ENCODE data around the gene DENND2D. TPM values are rescaled to one million over a fixed set of nuclear protein-coding genes. Genes with fewer than 3 reads are reported as not detected.
"Not testable (repeated sequence)": the region's sequence is repeated elsewhere in the genome, so short reads cannot be mapped to it uniquely, and the experiment has no call there.

Gene DENND2D
- total RNA-seq, 1 donor from 2014 or later: 4.4 TPM

DNA sequence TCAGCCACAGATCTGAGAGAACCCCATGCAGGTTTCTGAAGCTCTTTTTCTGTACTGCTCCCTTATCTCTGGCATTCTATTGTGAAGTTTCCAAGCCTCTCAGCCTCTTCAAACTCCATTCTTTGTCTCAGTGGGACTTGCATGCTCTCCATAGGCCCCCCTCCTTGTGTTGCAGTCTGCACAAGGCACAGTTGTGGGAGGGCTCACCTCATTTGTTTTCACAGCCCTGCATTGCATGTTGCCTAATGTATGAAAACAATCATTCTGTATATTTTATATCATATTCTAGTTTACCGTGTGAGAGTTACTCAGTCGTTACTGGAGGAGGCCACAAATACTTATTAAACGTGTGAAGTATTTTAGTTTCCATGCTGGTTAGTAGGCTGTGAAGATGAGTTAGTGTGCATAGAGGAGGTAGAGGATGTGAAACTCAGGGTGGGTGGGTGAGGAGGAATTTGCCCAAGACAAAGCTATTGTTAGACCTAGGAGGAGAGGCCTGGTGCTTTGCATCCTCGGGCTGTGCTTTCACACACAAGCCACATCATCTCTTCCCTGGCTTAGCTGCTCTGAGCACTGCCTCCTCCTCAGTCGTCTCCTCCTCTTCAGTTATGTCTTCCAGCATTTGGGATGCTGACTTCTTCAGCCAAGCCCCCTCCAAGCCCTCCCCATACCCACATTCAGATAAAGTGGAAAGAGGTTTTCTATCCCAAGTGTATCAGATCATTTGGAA lies 19.3 kb upstream of the DENND2D start:
- H3K36me3 ChIP-seq: no peaks in the 10 kb centered on the region
- intact Hi-C loops (cut with DNase I): loop anchor here (10.0 kb wide), 1 partner anchor 555 kb away; no protein-coding TSS in a partner anchor
- no peaks in the 10 kb centered on the region for H3K9me3 ChIP-seq
- TF ChIP-seq, protein P1, sequence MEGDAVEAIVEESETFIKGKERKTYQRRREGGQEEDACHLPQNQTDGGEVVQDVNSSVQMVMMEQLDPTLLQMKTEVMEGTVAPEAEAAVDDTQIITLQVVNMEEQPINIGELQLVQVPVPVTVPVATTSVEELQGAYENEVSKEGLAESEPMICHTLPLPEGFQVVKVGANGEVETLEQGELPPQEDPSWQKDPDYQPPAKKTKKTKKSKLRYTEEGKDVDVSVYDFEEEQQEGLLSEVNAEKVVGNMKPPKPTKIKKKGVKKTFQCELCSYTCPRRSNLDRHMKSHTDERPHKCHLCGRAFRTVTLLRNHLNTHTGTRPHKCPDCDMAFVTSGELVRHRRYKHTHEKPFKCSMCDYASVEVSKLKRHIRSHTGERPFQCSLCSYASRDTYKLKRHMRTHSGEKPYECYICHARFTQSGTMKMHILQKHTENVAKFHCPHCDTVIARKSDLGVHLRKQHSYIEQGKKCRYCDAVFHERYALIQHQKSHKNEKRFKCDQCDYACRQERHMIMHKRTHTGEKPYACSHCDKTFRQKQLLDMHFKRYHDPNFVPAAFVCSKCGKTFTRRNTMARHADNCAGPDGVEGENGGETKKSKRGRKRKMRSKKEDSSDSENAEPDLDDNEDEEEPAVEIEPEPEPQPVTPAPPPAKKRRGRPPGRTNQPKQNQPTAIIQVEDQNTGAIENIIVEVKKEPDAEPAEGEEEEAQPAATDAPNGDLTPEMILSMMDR (IDR thresholded peaks at IDR 0.05): no peak
- H3K4me1 ChIP-seq: peaks cover 0 to 4% of the 10 kb centered on the region in 2 donors
- DNase-seq (ENCODE audit: low spot score in 2 of 2): no peak
- no peaks in the 10 kb centered on the region for H3K27me3 ChIP-seq
- H3K4me3 ChIP-seq: no peak overlapping the region
- H3K27ac ChIP-seq: no peak overlapping the region

DNA sequence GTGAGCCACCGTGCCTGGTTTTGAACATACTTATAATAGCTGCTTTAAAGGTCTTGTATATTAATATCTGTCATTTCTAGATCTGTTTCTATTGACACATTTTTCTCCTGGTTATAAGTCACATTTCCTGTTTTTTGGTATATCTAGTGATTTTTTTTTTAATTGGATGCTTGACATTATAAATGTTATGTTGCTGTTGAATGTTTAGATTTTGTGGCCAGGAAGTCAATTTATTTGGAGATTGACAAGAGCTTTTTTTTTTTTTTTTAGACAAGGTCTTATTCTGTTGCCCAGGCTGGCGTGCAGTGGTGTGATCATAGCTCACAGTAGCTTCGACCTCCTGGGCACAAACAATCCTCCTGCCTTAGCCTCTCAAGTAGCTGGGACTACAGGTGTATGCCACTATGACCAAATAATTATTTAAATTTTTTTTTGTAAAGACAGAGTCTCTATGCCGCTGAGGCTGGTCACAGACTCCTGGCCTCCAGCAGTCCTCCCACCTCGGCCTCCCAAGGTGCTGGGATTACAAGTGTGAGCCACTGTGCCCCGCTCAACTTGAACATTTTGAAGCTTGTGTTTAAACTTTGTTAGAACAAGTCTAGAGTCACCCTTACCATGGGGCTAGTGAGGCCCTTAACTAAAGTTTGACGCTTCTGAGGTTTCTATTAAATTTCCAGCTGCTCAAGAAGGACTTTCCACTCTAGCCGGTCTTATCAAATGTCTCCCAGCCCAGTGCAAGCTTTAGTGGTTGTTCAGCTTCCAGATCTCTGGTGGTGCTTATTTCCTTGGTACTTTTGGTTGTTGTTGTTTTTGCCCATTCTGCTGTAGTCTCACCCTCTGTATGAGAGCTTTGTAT lies 18.5 kb upstream of the DENND2D start:
- H3K27me3 ChIP-seq: no peaks in the 10 kb centered on the region
- TF ChIP-seq, protein P1 (IDR thresholded peaks at IDR 0.05): no peak
- H3K4me1 ChIP-seq: peaks cover 0 to 4% of the 10 kb centered on the region in 2 donors
- H3K27ac ChIP-seq: no peak overlapping the region
- DNase-seq (ENCODE audit: low spot score in 2 of 2): no peak
- intact Hi-C loops (cut with DNase I): no loop called here
- H3K9me3 ChIP-seq: no peaks in the 10 kb centered on the region
- no peaks in the 10 kb centered on the region for H3K36me3 ChIP-seq
- H3K4me3 ChIP-seq: no peak overlapping the region

DNA sequence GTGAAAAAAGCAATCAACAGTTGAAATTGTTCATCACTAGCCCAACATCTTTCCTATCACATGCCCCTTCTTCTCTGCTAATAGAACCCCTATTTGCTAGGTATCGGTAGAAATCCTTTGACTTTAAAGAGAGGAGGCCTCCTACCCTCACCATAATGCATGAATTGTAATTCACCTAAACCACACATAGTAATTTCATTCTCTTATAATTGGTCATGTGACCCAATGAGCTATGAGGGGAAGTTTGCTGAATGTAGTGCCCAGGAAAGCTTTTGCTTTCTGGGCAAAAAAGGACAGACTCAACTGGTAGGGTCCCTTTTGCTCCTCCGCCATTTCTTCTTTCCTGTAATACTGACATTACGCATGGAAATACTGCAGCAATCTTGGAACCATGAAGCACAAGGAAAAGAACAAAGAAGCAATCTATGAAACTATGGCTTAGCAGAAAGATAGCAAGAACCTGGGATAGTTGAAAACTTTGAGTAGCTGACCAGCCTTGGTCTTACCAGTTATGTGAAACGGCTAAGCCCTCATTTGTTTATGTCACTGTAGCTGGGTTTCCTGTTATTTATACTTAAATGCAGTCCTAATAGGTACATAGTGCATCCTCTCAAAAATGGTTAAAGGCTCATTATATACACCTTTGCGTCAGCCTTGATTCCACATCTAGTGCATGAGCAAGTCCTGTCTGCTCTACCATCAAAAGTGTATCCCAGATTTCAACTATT lies 16.9 kb upstream of the DENND2D start:
- intact Hi-C loops (cut with DNase I): no loop called here
- no peaks in the 10 kb centered on the region for H3K4me1 ChIP-seq
- H3K27ac ChIP-seq: no peak overlapping the region
- TF ChIP-seq, protein P1 (IDR thresholded peaks at IDR 0.05): no peak
- H3K9me3 ChIP-seq: no peaks in the 10 kb centered on the region
- no peak for DNase-seq (ENCODE audit: low spot score in 2 of 2)
- H3K27me3 ChIP-seq: no peaks in the 10 kb centered on the region
- no peak overlapping the region for H3K4me3 ChIP-seq
- no peaks in the 10 kb centered on the region for H3K36me3 ChIP-seq

DNA sequence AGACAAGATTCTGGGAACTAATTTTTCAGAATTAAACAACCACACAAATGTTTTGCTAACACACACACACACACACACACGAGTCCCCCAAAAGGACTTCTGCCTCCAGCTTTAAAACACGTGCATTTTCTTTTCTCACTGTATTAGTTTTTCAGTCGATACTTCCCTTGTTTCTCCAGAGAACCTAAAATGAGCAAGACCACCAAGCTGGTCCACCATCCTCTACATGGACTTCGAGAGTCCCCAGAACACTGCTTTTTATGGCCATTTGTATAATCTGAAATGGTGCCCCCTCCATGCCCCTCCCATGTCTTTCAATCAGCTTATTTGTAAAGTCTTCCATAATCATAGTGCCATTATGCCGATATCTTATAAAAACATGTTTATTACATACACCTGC lies 16.3 kb upstream of the DENND2D start:
- no peak for DNase-seq (ENCODE audit: low spot score in 2 of 2)
- H3K36me3 ChIP-seq: no peaks in the 10 kb centered on the region
- H3K4me1 ChIP-seq: no peaks in the 10 kb centered on the region
- no peaks in the 10 kb centered on the region for H3K9me3 ChIP-seq
- H3K4me3 ChIP-seq: no peak overlapping the region
- H3K27me3 ChIP-seq: no peaks in the 10 kb centered on the region
- TF ChIP-seq, protein P1 (IDR thresholded peaks at IDR 0.05): no peak
- intact Hi-C loops (cut with DNase I): no loop called here
- H3K27ac ChIP-seq: no peak overlapping the region

DNA sequence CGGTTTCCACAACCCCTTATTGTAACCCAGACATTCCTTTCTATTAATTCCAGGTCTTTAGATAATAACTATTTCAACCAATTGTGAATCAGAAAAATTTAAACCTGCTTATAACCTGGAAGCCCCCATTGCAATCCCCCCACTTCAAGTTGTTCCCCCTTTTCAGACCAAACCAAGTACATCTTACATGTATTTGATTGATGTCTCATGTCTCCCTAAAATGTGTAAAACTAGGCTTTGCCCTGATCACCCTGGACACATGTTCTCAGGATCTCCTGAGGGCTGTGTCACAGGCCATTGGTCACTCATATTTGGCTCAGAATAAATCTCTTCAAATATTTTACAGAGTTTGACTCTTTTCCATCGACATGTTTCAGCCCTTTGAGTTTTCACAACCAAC lies 14.8 kb upstream of the DENND2D start:
- intact Hi-C loops (cut with DNase I); DNase-seq (ENCODE audit: low spot score in 2 of 2): not testable (repeated sequence)

More for the DNA sequence above, 14.8 kb upstream of the DENND2D start:
- not testable (repeated sequence) for H3K27me3 ChIP-seq, H3K36me3 ChIP-seq, H3K27ac ChIP-seq, H3K4me1 ChIP-seq, H3K9me3 ChIP-seq, H3K4me3 ChIP-seq
